Stimulated activated CD4-positive, alpha-beta T cell treated with anti-CD3 and anti-CD28 coated beads, Interleukin-4, amount 100 ng/mL, for 48 hours (primary cell): ENCODE data around the gene ARHGAP25.
"Not testable (repeated sequence)": the region's sequence is repeated elsewhere in the genome, so short reads cannot be mapped to it uniquely, and the experiment has no call there.

Experiments used
- DNase-seq, 2 donors: peaks; one replicate each; pipeline ENCODE4 v3.0.0-alpha.2; 2020; ENCODE audit warnings: low read depth in 2 of 2

ARHGAP25 gene

DNA sequence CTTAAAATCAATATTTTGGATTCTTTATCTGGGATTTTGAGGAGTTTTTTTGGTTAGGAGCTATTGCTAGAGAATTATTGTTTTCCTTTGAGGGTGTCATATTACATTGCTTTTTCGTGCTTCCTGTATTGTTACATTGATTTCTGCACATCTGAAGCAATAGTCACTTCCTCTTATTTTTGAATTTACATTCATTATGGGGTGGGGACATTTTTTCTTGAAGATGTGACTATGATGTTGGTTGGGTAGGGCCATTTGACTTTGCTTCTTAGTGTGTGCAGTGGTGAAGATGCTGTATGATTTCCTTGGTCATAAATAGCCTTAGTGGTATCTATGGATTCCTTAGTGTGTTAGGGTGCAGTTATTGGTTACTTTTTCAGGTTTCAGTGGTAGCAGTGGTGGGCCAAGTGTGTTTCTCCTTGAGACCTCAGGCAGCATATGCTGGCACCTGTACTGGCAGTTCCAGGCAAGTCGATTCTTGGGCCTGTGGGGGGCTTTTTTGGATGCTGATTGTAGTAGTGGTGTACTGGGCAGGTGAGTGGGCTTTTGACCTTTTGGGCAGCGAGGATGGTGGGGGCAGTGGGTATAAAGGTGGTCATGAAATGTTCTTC, 61.8 kb downstream of the ARHGAP25 start:
- DNase-seq: no peak

DNA sequence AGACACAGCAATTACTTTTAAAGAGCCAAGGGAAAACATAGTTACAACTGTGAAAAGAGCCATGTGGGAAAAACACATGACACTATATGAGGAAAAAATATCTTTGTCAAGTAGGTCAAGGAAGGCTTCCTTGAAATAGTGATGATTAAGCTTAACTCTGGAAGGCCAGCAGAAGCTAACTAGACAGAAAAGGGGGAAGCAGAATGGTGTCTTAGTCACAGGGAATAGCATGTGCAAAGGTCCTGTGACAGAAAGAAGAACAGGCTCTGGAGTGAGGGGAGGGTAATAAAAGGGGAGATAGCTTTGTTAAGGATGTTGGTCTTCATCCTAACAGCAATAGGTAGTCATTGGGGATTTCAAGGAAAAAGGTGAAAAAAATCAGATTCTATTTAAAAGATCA, 64.0 kb downstream of the ARHGAP25 start:
- no peak for DNase-seq

DNA sequence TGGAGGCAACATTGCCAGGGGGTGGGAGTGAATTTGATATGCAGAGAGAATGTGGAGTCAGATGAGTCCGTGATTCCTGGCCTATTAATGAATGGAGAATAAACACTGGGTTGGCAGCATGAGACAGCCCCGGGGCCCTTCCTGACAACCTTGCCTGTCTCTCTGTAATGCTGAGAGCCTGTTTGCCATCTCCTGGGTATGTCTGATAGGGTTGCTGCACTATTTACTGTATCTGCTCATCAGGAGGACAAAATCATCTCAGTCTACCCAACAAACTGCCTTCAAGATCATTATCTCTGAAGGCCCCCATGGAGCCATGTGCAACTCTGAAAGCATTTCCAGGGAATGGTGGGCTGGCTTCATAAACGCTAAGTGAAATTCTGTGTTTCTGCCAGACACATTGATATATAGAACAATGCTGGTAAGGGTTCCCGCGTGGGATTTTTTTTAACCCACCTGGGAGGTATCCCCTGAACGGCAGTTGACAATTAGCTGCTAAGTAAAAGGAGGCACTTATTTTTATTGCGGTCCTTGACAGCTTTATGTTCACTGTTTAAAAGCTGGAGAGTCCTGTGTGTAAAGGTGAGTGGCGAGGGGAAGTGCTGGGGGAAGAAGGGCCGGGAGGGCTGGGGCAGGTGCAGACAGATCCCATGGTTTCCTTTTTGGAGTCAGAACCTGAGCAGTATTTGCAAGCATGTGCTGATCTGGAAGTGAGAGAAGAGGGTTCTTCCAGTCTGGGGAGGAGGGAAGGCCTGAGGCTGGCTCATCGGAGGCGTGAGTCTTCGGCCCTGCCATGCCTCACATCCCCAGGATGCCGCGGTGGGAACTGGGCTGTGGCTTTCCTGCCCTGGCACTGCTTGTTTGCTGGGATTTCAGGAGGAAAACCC, 64.8 kb downstream of the ARHGAP25 start:
- DNase-seq: no peak

DNA sequence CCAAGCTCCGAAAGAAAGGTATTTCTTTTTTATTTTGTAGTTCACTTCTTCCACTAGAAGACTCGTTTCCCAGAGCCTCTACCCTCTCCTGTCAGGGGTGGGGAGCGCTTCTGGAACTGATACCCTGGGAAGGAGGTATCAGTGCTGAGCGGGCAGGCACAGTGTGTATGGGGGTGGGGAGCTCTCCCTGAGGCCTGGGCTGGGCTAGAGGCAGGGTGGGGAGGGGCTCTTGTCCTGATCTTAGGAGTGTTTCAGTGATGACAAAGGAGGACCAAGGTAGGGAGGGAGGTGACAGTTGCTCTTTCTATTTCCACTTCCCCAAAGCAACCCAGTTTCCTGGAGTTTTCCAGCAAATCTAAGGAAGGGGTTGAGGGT, 65.4 kb downstream of the ARHGAP25 start:
- DNase-seq: no peak

DNA sequence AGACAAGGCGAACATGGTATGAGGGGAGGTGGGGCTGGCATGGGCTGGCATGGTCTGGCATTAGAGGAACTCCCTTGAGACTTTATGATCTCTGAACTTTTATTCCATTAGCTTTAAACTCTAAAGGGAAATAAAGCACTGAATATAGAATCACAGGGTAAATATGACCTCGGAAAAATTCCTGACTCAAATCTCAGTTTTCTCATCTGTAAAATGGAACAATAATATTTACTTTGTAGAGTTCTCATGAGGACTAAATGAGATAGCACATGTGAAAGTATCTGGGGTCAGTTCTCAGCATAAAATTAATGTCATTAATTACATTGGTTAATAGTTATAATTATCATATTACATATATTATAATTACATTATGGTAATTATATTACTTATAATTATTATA, 65.9 kb downstream of the ARHGAP25 start:
- DNase-seq: no peak

DNA sequence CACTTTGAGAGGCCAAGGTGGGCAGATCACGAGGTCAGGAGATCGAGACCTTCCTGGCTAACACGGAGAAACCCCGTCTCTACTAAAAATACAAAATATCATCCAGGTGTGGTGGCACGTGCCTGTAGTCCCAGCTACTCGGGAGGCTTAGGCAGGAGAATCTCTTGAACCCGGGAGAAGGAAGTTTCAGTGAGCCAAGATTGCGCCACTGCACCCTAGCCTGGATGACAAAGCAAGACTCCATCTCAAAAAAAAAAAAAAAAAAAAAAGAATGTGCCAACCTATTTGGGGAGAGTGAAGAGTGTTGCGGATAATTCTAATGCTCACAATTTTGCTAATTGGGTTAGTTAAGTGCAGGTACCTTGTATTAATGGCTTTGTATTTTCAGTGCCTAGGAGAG, 67.5 kb downstream of the ARHGAP25 start:
- not testable (repeated sequence) for DNase-seq

DNA sequence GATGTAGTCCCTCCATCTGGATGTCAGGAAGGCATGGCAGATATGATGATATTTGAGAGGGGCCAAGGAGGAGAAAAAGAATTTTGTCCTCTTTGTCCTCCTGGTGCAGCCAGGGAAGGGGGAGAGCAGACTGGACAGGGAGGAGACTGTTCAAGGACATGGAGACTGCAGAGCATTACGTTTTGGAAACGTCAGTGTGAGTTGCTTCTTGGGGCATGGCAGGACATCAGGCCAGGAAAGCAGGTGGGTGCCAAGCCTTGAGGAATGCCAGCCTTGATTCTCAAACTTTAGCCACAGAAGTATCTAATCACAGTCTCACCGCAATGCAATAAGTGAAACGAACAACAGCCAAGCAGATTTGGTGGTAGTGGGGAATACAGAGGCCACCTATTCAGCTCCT, 70.4 kb downstream of the ARHGAP25 start:
- no peak for DNase-seq

DNA sequence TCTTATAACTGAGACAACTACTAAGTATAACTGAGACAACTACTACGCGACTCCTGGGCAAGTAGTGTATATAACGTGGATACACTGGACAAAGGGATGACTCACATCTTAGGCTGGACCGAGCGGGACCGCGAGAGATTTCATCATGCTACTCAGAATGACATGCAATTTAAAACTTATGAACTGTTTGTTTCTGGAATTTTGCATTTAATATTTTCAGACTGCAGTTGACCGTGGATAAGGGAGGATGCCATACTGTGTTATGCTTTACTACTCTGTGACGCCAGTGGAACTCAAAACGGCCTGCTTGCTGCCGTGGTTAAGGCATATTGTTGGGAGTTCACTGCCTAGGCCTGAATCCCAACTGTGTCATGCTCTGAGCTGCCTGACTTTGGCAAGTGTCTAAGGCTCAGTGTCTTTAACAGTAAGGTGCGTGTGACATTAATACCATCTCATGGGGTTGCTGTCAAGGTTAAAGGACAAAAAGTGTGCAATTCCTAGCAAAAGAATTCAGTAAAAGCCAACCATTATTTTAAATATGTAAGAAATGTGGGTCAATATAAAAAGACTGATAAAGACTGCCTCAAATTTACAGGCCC, 72.0 kb downstream of the ARHGAP25 start:
- DNase-seq: no peak

DNA sequence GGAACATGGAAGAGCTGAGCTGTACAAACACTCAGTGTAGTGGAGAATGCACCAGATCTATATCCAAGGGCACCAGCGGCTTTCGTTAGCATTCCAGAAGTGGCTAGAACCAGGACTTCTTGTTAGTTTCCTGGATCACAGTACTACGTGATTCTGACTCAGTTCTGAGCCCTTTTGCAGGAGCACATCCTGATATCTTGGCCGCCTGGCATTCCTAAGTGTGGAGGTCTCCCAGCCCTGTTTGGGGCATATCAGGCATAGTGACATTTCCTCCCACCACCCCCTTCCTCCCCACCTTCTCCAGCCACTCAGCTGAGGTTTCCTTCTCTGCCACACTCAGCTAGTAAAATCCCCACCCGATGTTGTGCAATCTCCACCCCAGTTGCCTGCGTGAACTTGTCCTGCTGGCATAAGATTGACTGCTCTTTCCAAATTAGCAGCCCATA, 73.2 kb downstream of the ARHGAP25 start:
- DNase-seq: no peak

DNA sequence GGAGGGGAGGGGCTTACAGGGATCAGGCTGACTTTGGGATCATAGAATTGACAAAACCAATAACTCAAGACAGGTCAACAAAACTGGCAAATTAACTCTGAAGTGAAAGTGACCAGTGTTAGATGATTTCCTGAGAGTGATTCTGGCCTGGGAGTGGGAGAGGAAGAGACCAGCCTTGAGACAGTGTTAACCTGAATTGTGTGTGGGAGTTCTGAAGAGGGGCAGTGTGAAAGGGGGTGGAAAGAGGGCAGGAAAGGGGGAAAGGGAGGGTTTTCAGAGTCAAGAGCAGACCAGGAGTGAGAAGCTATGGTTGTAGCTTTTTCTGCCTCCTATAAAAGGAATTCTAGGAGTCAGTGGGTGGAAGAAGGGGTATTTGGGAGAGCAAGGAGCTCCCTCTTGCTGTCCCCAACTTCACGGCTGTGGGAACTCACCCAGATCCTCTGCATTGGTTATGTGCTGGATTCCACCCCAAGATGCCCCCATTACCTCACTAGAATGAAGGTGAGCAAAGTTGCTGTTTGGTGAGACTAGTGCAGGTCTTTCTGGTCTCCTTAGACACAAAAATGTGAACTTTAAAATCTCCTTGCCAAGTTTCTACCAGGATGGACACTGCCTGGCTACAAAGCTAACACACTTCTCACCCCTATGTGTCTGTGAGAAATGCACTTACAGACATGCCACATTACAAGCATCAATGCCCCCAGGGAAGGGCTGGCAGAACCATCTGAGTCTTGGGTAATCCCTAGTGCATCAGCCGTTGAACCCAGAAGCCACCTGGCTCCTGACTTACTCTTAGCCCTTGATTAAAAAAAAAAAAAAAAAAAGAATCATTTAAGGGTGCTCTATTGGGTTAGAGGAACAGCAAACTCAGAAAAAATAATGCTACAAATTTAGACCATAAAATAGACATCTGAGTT, 75.0 kb downstream of the ARHGAP25 start:
- DNase-seq: no peak

DNA sequence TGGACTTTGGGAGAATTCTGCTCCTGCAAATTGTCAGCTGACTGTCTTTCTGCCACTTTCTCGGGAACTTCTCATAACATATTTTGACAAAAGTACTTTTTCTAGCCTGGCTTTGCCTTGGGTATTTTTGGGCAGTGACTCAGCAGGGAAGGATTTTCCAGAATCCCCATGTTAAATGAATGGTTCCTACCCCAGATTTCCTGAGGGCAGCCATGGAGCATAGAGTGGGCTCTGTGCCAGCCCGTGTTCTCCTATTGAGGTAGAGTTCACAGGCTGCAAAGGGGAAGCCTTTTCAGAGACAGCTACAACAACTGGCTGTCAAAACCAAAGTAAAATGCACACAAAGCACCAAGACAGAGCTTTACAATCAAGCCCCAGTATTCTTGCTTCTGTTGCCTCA, 76.8 kb downstream of the ARHGAP25 start:
- no peak for DNase-seq

DNA sequence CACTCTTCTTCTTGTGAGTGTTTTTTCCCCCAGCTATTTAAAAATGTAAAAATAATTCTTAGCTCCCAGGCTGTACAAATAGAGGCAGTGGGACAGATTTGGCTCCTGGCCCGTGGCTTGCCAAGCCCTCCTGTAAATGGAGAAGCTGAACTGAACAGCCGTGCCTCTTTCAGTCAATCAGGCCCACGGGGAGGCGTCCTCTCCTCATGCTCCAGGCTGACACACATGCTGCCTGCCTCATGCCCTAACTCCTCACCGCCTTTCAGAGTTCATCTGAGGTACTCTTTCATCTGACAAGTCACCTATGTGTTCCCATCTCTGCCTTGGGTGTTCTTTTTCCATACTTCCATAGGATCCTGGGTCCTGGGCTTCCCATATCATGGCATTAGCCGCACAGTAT, 77.6 kb downstream of the ARHGAP25 start:
- no peak for DNase-seq

DNA sequence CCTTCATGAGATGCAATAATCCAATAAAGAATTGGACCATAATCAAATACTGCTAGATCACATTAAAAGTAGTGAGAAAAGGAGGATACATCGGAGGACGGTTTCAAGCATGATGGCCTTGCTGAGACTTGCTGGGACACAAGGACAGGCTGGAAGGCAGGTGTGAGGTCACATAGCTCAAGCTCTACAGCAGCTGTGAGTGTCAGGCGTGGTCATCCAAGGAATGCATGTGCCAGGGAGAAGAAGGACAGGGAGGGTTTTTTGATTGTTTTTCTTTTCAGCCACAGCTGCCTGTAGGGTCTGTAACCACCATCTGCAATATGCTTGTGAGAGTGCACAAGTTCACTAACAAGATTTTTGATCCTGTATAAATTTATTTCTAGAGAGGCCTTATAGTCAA, 79.0 kb downstream of the ARHGAP25 start:
- DNase-seq: no peak

DNA sequence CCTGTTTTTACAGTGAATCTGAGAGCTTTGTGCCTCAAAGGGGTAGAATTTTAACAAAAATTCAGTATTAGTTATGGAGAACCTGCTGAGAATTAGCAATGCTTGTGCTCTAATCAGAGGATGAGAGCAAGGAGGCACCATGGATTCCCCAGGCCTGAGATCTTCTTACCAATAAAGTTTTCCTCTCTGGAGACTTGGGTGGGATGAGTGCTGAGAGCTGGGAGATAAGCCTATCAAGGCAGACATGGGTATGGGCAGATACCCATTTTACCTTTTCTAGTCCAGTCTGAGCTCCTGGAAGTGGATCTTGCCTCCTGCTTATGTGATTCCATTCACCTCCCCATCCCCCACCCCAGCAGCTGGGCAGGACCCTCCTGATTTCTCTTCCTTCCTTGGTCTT, 82.7 kb downstream of the ARHGAP25 start:
- DNase-seq: no peak

DNA sequence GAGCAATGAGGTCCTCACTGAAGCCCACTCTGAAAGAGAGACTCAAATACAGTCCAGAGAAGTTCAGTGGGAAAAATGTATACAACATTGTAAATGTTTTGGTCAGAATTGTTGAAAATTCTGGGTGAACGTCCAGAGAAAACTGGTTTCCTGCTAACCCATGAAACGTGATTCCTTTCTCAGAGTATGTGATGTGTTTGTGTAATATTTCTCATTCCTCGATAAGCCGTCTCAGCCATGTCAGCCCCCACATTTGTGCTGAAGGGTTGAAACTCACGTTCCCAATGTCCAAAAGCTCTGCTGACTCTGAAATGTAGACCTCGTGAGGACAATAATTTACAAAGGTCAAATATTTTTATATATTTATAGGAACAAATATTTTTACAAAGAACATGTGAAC, 84.9 kb downstream of the ARHGAP25 start:
- DNase-seq: no peak

DNA sequence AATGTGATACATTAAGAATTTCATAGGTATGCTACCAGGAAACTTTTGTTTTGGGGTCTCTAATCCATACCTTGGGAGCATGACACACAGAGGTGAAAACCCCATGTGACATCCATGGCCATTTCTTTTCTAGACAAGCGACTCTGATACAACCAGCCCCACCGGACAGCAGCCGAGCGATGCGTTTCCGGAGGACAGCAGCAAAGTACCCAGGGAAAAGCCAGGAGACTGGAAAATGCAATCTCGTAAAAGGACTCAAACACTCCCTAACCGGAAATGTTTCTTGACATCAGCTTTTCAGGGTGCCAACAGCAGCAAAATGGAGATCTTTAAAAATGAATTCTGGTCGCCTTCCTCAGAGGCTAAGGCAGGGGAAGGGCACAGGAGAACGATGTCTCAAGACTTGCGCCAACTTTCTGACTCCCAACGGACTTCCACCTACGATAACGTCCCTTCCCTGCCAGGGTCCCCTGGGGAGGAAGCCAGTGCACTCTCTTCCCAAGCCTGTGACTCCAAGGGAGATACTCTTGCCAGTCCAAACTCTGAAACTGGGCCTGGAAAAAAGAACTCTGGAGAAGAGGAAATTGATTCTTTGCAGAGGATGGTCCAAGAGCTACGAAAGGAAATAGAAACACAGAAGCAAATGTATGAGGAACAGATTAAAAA, 87.7 kb downstream of the ARHGAP25 start:
- no peak for DNase-seq

DNA sequence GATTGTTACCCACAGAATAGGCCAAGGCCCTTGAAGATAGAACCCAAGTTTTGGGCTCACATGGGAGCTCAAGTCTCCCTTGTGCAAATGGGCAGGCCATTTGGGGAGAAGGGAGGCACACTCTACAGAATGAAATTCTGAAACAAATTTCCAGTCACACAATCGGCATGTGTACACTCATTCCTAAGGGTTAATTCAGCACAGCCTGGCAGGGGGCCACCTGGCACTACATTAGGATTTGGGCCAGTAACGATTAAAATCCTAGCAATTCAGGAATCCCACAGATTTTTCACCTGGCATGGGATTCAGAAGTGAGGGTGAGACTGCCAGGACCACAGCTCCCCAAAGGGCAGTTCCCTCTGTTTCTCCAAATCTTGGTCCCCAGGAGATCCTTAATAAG, 90.2 kb downstream of the ARHGAP25 start:
- no peak for DNase-seq

DNA sequence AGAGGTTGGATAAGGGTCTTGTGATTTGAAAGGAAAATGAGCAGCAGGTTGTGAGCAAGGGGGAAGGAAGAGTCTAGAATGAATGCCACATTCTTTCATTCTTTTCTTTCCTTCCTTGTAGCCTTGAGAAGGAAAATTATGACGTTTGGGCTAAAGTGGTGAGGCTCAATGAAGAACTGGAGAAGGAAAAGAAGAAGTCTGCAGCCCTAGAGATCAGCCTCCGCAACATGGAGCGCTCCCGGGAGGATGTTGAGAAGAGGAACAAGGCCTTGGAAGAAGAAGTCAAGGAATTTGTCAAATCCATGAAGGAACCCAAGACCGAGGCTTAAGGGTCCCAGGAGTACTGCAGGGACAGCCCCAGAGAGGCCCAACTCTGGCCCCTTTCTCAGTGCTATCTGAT, 91.3 kb downstream of the ARHGAP25 start:
- no peak for DNase-seq

DNA sequence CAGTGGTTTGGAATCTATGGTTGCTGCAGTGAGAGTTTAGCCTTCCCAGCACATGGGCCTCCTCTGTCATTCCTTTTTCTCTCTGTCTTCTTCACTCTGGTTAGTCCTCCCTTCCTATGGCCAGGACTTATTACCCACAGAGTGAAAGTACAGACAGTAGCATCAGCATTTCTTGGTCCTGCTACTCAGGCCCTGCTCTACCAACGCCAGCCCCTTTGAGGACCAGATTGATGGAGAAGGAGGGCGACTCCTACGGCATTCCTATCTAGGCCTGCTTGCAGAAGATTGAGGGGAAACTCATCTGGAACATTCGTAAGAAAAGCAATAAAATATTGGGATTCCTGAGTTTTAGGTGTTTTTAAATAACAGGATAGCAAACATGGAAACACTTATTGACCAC, 93.1 kb downstream of the ARHGAP25 start:
- no peak for DNase-seq

DNA sequence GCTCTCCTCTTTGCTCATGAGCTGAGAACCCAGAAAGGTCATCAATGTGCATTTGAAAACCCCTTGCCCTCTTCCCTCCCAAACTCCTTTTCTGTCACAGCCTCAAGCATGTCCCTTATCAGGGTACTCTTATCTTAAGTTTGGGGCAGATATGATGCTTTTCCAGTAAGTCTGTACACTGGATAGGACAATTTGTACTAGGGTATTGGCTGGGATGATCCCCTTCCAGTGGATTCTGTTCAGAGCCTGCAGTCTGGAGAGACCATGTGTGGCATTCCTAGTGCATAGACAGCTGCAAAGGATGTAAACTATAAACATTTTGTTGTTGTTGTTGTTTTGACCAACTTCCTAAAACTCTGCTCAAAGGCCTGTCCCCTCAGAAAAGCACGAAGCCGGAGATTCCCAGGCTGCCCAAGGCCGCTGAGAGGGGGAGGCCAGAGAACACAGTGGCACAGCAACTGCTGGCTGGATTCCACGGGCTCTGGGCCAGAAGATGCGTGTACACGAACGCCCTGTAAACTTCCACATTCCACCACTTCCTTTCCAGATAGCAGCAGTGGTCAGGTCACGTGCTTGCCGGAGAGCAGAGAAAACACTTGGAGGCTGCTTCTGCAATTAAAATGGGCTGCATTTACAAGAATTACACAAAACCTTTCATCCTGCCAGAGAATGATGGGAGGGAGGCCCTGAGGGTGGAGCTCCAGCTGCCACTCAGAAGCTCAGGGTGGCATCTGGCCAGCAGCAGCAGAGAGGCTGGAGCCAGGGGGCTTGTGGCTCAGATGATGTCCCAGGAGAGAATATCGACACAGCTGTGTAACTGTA, 94.5 kb downstream of the ARHGAP25 start:
- DNase-seq: peak in 1 of 2 donors; percentile 24

DNA sequence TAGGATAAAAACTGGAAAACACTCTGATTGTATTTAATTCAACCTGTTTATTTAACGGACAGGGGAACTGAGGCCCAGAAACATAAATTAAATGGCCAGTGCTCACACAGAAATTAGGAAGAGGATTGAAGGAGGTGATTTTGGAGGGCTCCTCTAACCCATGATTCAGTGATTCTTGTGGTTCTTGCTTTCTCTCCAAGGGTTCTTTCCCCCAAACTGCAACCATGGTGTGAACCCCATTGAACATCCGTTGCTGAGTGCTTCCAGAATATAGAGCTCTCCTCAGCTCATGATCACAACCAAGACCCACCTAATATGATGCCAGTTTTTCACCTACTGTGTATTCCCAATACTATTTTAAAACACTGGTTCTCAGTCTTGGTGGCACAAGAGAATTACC, 95.1 kb downstream of the ARHGAP25 start:
- no peak for DNase-seq
